ENCODE measurements around the gene CHAF1B. TPM values are rescaled to one million over a fixed set of nuclear protein-coding genes. Genes with fewer than 3 reads are reported as not detected.

CHAF1B gene
- polyA plus RNA-seq, 1 of the 3 experiments (the other 2 are of a cell fraction): 6.8 TPM

DNA sequence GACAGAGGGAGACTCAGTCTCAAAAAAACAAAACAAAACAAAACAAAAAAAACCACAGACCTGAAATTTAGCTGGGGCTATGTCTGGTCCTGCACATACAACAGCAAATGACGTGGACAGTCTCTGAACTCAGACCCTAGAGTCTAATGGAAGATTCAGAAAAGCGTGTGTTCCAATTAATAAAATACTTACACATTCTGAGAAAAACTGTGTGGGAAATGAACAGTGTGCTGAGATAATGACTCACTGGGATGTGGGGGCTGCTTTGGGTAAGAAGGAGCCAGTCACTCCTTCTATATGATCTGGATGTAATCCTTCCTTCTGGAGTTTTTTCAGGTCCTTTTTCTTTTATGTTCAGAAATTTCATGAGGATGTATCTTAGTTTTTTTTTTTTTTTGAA is 65.3 kb downstream of the CHAF1B start:
- no peak for DNase-seq
- Histone ChIP-seq H3K27ac (ENCODE audit: low read depth in 2 of 2, low read length in 1 of 2) (peak overlapping the region in 1 of 2 experiments; percentile 18; a peak in 2 of 4 replicates), H2AFZ (ENCODE audit: low read depth) (no peak overlapping the region), H3K36me3 (replicated peaks in 1 of 2; ENCODE audit: control insufficient read depth in 1 of 2, insufficient read depth in 2 of 2, low read length in 1 of 2) (peaks cover 0 to under 1% of the 10 kb centered on the region in 2 experiments), H3K4me2 (no peak overlapping the region), H3K27me3 (ENCODE audit: insufficient read depth) (no peaks in the 10 kb centered on the region), H3K9me2 (no peaks in the 10 kb centered on the region), H3K4me3 (ENCODE audit: low read depth in 2 of 2, low read length in 1 of 2) (no peak overlapping the region), H3K9ac (no peak overlapping the region), H4K20me1 (ENCODE audit: insufficient read depth) (no peaks in the 10 kb centered on the region), H3K79me2 (ENCODE audit: insufficient read depth) (no peaks in the 10 kb centered on the region), H3K4me1 (ENCODE audit: control insufficient read depth in 1 of 2, insufficient read depth in 2 of 2, low read depth in 1 of 2, low read length in 1 of 2) (peaks cover 0 to 10% of the 10 kb centered on the region in 2 experiments; a peak in 2 of 4 replicates), H3K9me3 (no peaks in the 10 kb centered on the region), H3F3A (replicated peaks; ENCODE audit: insufficient read depth) (no peaks in the 10 kb centered on the region)
- TF ChIP-seq REST (IDR thresholded peaks at IDR 0.05; ENCODE audit: low read depth, low read length): no peak
- TF ChIP-seq CHD2 (IDR thresholded peaks at IDR 0.05; ENCODE audit: low read length, partially characterized antibody): no peak
- no peak for TF ChIP-seq GATA2 (CRISPR knock-in tag; IDR thresholded peaks at IDR 0.05)
- no peak for TF ChIP-seq NRF1 (IDR thresholded peaks at IDR 0.05; ENCODE audit: low read depth, low read length)
- no peak for TF ChIP-seq JUND (IDR thresholded peaks at IDR 0.05)
- TF ChIP-seq RAD21 (IDR thresholded peaks at IDR 0.05; ENCODE audit: low read length): no peak
- TF ChIP-seq TAF1 (IDR thresholded peaks at IDR 0.05; ENCODE audit: borderline replicate concordance, low read depth, low read length): no peak
- no peak for TF ChIP-seq IRF3 (IDR thresholded peaks at IDR 0.05; ENCODE audit: low read depth, low read length)
- no peak for TF ChIP-seq NFIC (IDR thresholded peaks at IDR 0.05; ENCODE audit: borderline replicate concordance)
- TF ChIP-seq, protein P1, sequence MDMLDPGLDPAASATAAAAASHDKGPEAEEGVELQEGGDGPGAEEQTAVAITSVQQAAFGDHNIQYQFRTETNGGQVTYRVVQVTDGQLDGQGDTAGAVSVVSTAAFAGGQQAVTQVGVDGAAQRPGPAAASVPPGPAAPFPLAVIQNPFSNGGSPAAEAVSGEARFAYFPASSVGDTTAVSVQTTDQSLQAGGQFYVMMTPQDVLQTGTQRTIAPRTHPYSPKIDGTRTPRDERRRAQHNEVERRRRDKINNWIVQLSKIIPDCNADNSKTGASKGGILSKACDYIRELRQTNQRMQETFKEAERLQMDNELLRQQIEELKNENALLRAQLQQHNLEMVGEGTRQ (IDR thresholded peaks at IDR 0.05; ENCODE audit: borderline replicate concordance, low read depth, low read length): no peak
- TF ChIP-seq EP300 (IDR thresholded peaks at IDR 0.05; ENCODE audit: borderline replicate concordance in 1 of 2, low read depth in 1 of 2, low read length in 1 of 2): no peak
- TF ChIP-seq GABPA (IDR thresholded peaks at IDR 0.05; ENCODE audit: low read depth): no peak
- TF ChIP-seq, protein P2, sequence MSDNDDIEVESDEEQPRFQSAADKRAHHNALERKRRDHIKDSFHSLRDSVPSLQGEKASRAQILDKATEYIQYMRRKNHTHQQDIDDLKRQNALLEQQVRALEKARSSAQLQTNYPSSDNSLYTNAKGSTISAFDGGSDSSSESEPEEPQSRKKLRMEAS (IDR thresholded peaks at IDR 0.05; ENCODE audit: low read depth): no peak
- TF ChIP-seq RFX5 (IDR thresholded peaks at IDR 0.05; ENCODE audit: low read length): no peak
- no peak for TF ChIP-seq TCF12 (IDR thresholded peaks at IDR 0.05)
- POLR2A ChIA-PET: no interaction called here
- 69% methylated on average over 2 of the region's 2 CpGs for WGBS (ENCODE audit: low lambda C conversion rate)
- CTCF ChIA-PET: interaction anchor here (0.6 kb wide), 1 partner anchor 213 kb away, joined by 3 read pairs; no protein-coding TSS in a partner anchor

All from SK-N-SH (cell line).